H9 (cell line): Measurements from ENCODE around the gene EXOSC1. TPM values are rescaled to one million over a fixed set of nuclear protein-coding genes. Genes with fewer than 3 reads are reported as not detected.
A peak's percentile ranks its signal among the peaks of the same experiment; 100 is the strongest.

ENCODE experiments used
- DNase-seq: peaks from one replicate; pipeline ENCODE4 v3.0.0-alpha.2; 2017
- H2AFZ ChIP-seq: one replicate; pipeline ENCODE4 v1.6.1; 2013; ENCODE audit warnings: mild to moderate bottlenecking, low read length, control low read depth, moderate library complexity
- H2AK5ac ChIP-seq: 2 replicates; pipeline ENCODE4 v1.6.1; 2013; ENCODE audit warnings: low read length, control low read depth, mixed read lengths; ENCODE audit not compliant: insufficient read length
- H2BK120ac ChIP-seq: one replicate; pipeline ENCODE4 v1.6.1; 2013; ENCODE audit warnings: low read depth, mild to moderate bottlenecking, low read length, control low read depth, inconsistent platforms; ENCODE audit not compliant: poor library complexity, severe bottlenecking
- H2BK12ac ChIP-seq: 2 replicates; pipeline ENCODE4 v1.6.1; 2013; ENCODE audit warnings: low read length, control low read depth, mixed read lengths, low read depth; ENCODE audit not compliant: insufficient read length
- H2BK15ac ChIP-seq: 2 replicates; pipeline ENCODE4 v1.6.1; 2013; ENCODE audit warnings: low read depth, low read length, control low read depth
- H2BK20ac ChIP-seq: one replicate; pipeline ENCODE4 v1.6.1; 2013; ENCODE audit warnings: low read depth, mild to moderate bottlenecking, low read length, control low read depth, inconsistent platforms; ENCODE audit not compliant: poor library complexity, severe bottlenecking
- H2BK5ac ChIP-seq: 2 replicates; pipeline ENCODE4 v1.6.1; 2013; ENCODE audit warnings: low read length, control low read depth, mixed read lengths; ENCODE audit not compliant: insufficient read length
- H3K14ac ChIP-seq: 2 replicates; pipeline ENCODE4 v1.6.1; 2013; ENCODE audit warnings: low read length, control low read depth; ENCODE audit not compliant: insufficient read depth
- H3K18ac ChIP-seq: 2 replicates; pipeline ENCODE4 v1.6.1; 2013; ENCODE audit warnings: low read depth, mild to moderate bottlenecking, mixed read lengths, low read length, control low read depth; ENCODE audit not compliant: insufficient read length
- H3K23ac ChIP-seq: 2 replicates; pipeline ENCODE4 v1.6.1; 2013; ENCODE audit warnings: low read length, control low read depth, mixed read lengths, low read depth; ENCODE audit not compliant: insufficient read length
- H3K23me2 ChIP-seq: 2 replicates; pipeline ENCODE4 v1.6.1; 2013; ENCODE audit warnings: low read depth, mild to moderate bottlenecking, mixed read lengths, low read length, control low read depth; ENCODE audit not compliant: insufficient read length, poor library complexity, severe bottlenecking
- H3K27ac ChIP-seq: 2 replicates; pipeline ENCODE4 v1.5.1; 2013; ENCODE audit warnings: low read length, control low read depth, mixed read lengths, low read depth; ENCODE audit not compliant: insufficient read length
- H3K27me3 ChIP-seq: 2 replicates; pipeline ENCODE4 v1.6.1; 2013; ENCODE audit warnings: low read length, control low read depth, inconsistent platforms; ENCODE audit not compliant: insufficient read depth
- H3K4ac ChIP-seq: 2 replicates; pipeline ENCODE4 v1.6.1; 2013; ENCODE audit warnings: low read depth, mild to moderate bottlenecking, control low read depth, inconsistent platforms, low read length, moderate library complexity
- H3K4me1 ChIP-seq: 2 replicates; pipeline ENCODE4 v1.6.1; 2013; ENCODE audit warnings: low read length, control low read depth, inconsistent platforms; ENCODE audit not compliant: insufficient read depth
- H3K4me2 ChIP-seq: 2 replicates; pipeline ENCODE4 v1.6.1; 2013; ENCODE audit warnings: low read length, control low read depth, mixed read lengths; ENCODE audit not compliant: insufficient read length, insufficient read depth
- H3K56ac ChIP-seq: 2 replicates; pipeline ENCODE4 v1.6.1; 2013; ENCODE audit warnings: low read depth, mild to moderate bottlenecking, mixed read lengths, low read length, control low read depth; ENCODE audit not compliant: insufficient read length
- H3K79me1 ChIP-seq: 2 replicates; pipeline ENCODE4 v1.6.1; 2013; ENCODE audit warnings: low read depth, mild to moderate bottlenecking, moderate library complexity, low read length, control low read depth, inconsistent platforms; ENCODE audit not compliant: insufficient read depth, poor library complexity, severe bottlenecking
- H3K79me2 ChIP-seq: 2 replicates; pipeline ENCODE4 v1.6.1; 2013; ENCODE audit warnings: low read length, control low read depth, inconsistent platforms; ENCODE audit not compliant: insufficient read depth
- H3K9ac ChIP-seq: 2 replicates; pipeline ENCODE4 v1.6.1; 2013; ENCODE audit warnings: low read length, control low read depth, mixed read lengths; ENCODE audit not compliant: insufficient read length; ENCODE audit errors: extremely low read depth
- H3K9me3 ChIP-seq: one replicate; pipeline ENCODE4 v1.6.1; 2013; ENCODE audit warnings: low read depth, low read length, inconsistent platforms; ENCODE audit not compliant: control insufficient read depth
- H3T11ph ChIP-seq: one replicate; pipeline ENCODE4 v1.6.1; 2013; ENCODE audit warnings: mild to moderate bottlenecking, low read length, control low read depth, inconsistent platforms
- H4K20me1 ChIP-seq: one replicate; pipeline ENCODE4 v1.6.1; 2013; ENCODE audit not compliant: control insufficient read depth, insufficient read length, insufficient read depth
- H4K5ac ChIP-seq: 2 replicates; pipeline ENCODE4 v1.6.1; 2013; ENCODE audit warnings: low read depth, mild to moderate bottlenecking, mixed read lengths, low read length, control low read depth; ENCODE audit not compliant: insufficient read length
- H4K8ac ChIP-seq: replicated peaks from 2 replicates; pipeline ENCODE4 v1.6.1; 2013; ENCODE audit warnings: low read length, control low read depth, mixed read lengths, low read depth; ENCODE audit not compliant: insufficient read length
- H4K91ac ChIP-seq: 2 replicates; pipeline ENCODE4 v1.6.1; 2013; ENCODE audit warnings: low read depth, mild to moderate bottlenecking, moderate library complexity, mixed read lengths, low read length, control low read depth; ENCODE audit not compliant: insufficient read length
- H3K27ac Mint-ChIP-seq, 3 experiments: 2 replicates in 2 of 3; 3 replicates in 1 of 3; pipeline ENCODE4 v1.8.0; 2020 to 2021; ENCODE audit warnings: mixed read lengths in 3 of 3, mild to moderate bottlenecking in 1 of 3, moderate library complexity in 1 of 3
- H3K27me3 Mint-ChIP-seq: 2 replicates; pipeline ENCODE4 v1.8.0; 2021; ENCODE audit warnings: low read depth, mild to moderate bottlenecking, moderate library complexity, mixed read lengths
- H3K36me3 Mint-ChIP-seq, 3 experiments: 2 replicates in 2 of 3; 3 replicates in 1 of 3; pipeline ENCODE4 v1.8.0; 2020 to 2021; ENCODE audit warnings: low read depth in 3 of 3, mixed read lengths in 3 of 3; ENCODE audit not compliant: insufficient read depth in 1 of 3
- H3K4me1 Mint-ChIP-seq, 2 experiments: 2 replicates each; pipeline ENCODE4 v1.8.0; 2020; ENCODE audit warnings: mixed read lengths in 2 of 2
- H3K4me3 Mint-ChIP-seq, 2 experiments: 2 replicates in 1 of 2; 3 replicates in 1 of 2; pipeline ENCODE4 v1.8.0; 2020 to 2021; ENCODE audit warnings: mild to moderate bottlenecking in 2 of 2, mixed read lengths in 2 of 2, moderate library complexity in 1 of 2
- H3K9me3 Mint-ChIP-seq, 2 experiments: 2 replicates in 1 of 2; 3 replicates in 1 of 2; pipeline ENCODE4 v1.8.0; 2020; ENCODE audit warnings: mild to moderate bottlenecking in 2 of 2, mixed read lengths in 2 of 2, moderate library complexity in 1 of 2
- CTCF ChIP-seq: fragments of 200-600 bp; sonication (generic); conservative IDR thresholded peaks from 3 replicates; pipeline ENCODE4 v1.8.0; 2021; ENCODE audit warnings: antibody characterized with exemption, mild to moderate bottlenecking
- WGBS: extraction: QIAGEN DNeasy Blood & Tissue Kit; methylation state at CpG from one replicate; pipeline ENCODE4 v1.1.7; 2013; ENCODE audit warnings: missing lambda C conversion rate, low lambda C conversion rate, mixed read lengths; ENCODE audit not compliant: insufficient read length; ENCODE audit errors: extremely low coverage; 5-methylcytosine and 5-hydroxymethylcytosine counted together
- total RNA-seq: library from RNA; stranded (reverse); gene quantifications from 2 replicates; pipeline ENCODE4 v1.2.1, GENCODE V29; 2021

EXOSC1 gene
- total RNA-seq, 1 experiment from 2014 or later: 66.4 TPM

- Mint-ChIP-seq H3K27me3 (no peaks in the 10 kb centered on the region), H3K36me3 (peaks cover 44 to 76% (median 70%) of the 10 kb centered on the region in 3 experiments), H3K4me3 (no peak overlapping the region), H3K9me3 (no peaks in the 10 kb centered on the region), H3K27ac (0 out of 7 replicates have a peak overlapping the region, but pooled peaks of 1 of the 3 experiments have one; percentile 16), H3K4me1 (peaks cover 18 to 23% of the 10 kb centered on the region in 2 experiments)
- Histone ChIP-seq H2AK5ac (no peak overlapping the region), H4K8ac (no peak overlapping the region), H2BK15ac (no peak overlapping the region), H3K4ac (no peak overlapping the region), H2BK20ac (no peak overlapping the region), H4K91ac (no peak overlapping the region), H3K23ac (no peak overlapping the region), H3K27ac (no peak overlapping the region), H3K27me3 (no peaks in the 10 kb centered on the region), H3K4me1 (peaks cover 4% of the 10 kb centered on the region; the same call in 1 of the 2 replicates), H2BK12ac (no peak overlapping the region), H3K14ac (no peak overlapping the region), H2BK120ac (no peak overlapping the region), H3K18ac (no peak overlapping the region), H3K79me2 (no peaks in the 10 kb centered on the region), H4K20me1 (no peaks in the 10 kb centered on the region), H4K5ac (no peak overlapping the region), H2BK5ac (no peak overlapping the region), H3T11ph (no peak overlapping the region), H3K4me2 (no peak overlapping the region), H3K9ac (peak overlapping the region; percentile 34), H3K56ac (no peak overlapping the region), H3K23me2 (no peaks in the 10 kb centered on the region), H3K9me3 (no peaks in the 10 kb centered on the region), H2AFZ (no peak overlapping the region), H3K79me1 (no peaks in the 10 kb centered on the region)
- TF ChIP-seq CTCF: no peak
- WGBS: no CpG with 5 or more reads among the region's 2 CpGs
- no peak for DNase-seq
Measured at GRCh38 chr10:97475936-97476594, 30.3 kb upstream of the EXOSC1 start.
